Endothelial cell (in vitro differentiated cells): ENCODE measurements around the gene STH. TPM values are rescaled to one million over a fixed set of nuclear protein-coding genes. Genes with fewer than 3 reads are reported as not detected.

Source experiments
- DNase-seq: peaks from one replicate; pipeline ENCODE4 v3.0.0; 2021; ENCODE audit warnings: low spot score
- H3K27ac Mint-ChIP-seq: one replicate; pipeline ENCODE4 v1.8.0; 2021; ENCODE audit warnings: mixed read lengths, inconsistent platforms; ENCODE audit not compliant: unreplicated experiment
- H3K27me3 Mint-ChIP-seq: one replicate; pipeline ENCODE4 v1.8.0; 2021; ENCODE audit warnings: mild to moderate bottlenecking, moderate library complexity, mixed read lengths, inconsistent platforms; ENCODE audit not compliant: unreplicated experiment
- H3K36me3 Mint-ChIP-seq: one replicate; pipeline ENCODE4 v1.8.0; 2021; ENCODE audit warnings: mild to moderate bottlenecking, low read depth, mixed read lengths, inconsistent platforms; ENCODE audit not compliant: unreplicated experiment
- H3K4me1 Mint-ChIP-seq: one replicate; pipeline ENCODE4 v1.8.0; 2021; ENCODE audit warnings: mild to moderate bottlenecking, mixed read lengths, inconsistent platforms; ENCODE audit not compliant: unreplicated experiment
- H3K4me3 Mint-ChIP-seq: one replicate; pipeline ENCODE4 v1.8.0; 2021; ENCODE audit warnings: mild to moderate bottlenecking, mixed read lengths, inconsistent platforms; ENCODE audit not compliant: unreplicated experiment
- H3K9me3 Mint-ChIP-seq: one replicate; pipeline ENCODE4 v1.8.0; 2021; ENCODE audit warnings: mixed read lengths, inconsistent platforms; ENCODE audit not compliant: unreplicated experiment
- CTCF ChIP-seq: fragments of 200-600 bp; sonication (generic); IDR thresholded peaks from one replicate; pipeline ENCODE4 v1.5.0; 2021; ENCODE audit warnings: antibody characterized with exemption; ENCODE audit not compliant: unreplicated experiment
- total RNA-seq: library from RNA; stranded (reverse); fragmentation: NEBNext Ultra II Directional; extraction: Animal tissue kit (Norgen Biotek cat#: 25700); gene quantifications from one replicate; pipeline ENCODE4 v1.2.1, GENCODE V29; 2021; ENCODE audit not compliant: unreplicated experiment

STH gene
- total RNA-seq, 1 donor from 2014 or later = not detected

- Mint-ChIP-seq H3K4me1 (peaks cover 32% of the 10 kb centered on the region), H3K27ac (peak overlapping the region; percentile 44), H3K36me3 (peaks cover 27% of the 10 kb centered on the region)
These were observed 45.9 kb downstream of the STH start for GRCh38 chr17:46044989-46045388.

DNA sequence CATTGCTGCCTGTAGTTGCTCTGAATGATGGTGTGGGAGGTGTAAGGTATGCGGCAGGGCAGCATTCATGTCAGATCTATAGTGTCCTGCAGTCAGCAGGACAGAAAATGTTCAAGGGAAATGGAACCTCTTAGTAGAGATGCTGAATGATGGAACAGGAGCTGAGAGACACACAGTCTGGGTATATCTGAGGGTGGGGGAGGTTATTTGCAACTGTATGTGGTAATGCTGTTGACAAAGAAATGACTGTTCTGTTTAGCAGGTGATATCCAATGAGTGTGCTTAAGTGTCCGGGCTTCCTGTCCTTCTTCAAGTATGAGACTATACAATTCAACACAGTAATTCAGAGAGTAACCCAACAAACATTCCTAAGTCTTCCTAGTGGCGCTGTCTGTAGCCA is 46.6 kb downstream of the STH start:
- no peak for TF ChIP-seq CTCF
- peaks cover 32% of the 10 kb centered on the region for H3K36me3 Mint-ChIP-seq
- H3K4me3 Mint-ChIP-seq = peak overlapping the region; percentile 66
- peaks cover 32% of the 10 kb centered on the region for H3K4me1 Mint-ChIP-seq
- H3K9me3 Mint-ChIP-seq = no peaks in the 10 kb centered on the region
- peaks cover 17% of the 10 kb centered on the region for H3K27me3 Mint-ChIP-seq
- peak overlapping the region; percentile 27 for H3K27ac Mint-ChIP-seq
- DNase-seq = no peak

More at GRCh38 chr17:46044989-46045388, 45.9 kb downstream of the STH start:
- no peak for TF ChIP-seq CTCF
- no peak overlapping the region for H3K4me3 Mint-ChIP-seq
- H3K27me3 Mint-ChIP-seq = peaks cover 16% of the 10 kb centered on the region
- H3K9me3 Mint-ChIP-seq = no peaks in the 10 kb centered on the region
- DNase-seq = no peak

DNA sequence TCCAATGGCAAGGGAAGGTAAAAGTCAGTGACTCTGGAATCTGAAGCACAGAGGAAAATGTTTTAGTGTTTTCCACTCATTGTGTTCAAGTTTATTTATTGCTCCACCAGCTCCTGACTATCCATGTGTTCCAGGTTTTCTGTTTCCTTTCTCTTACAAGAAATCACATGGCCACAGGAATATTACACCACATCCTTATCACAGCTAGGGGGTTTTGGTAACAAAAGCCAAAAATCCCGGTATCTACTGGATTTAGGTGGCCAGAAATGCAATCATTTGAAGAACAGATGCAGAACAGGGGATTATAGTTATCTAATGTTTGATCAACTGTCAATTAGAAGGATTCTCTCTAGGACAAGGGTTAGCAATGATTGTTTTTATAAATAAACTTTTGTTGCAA is 47.9 kb downstream of the STH start:
- H3K36me3 Mint-ChIP-seq = peaks cover 40% of the 10 kb centered on the region
- no peak overlapping the region for H3K27ac Mint-ChIP-seq
- no peaks in the 10 kb centered on the region for H3K9me3 Mint-ChIP-seq
- peaks cover 32% of the 10 kb centered on the region for H3K4me1 Mint-ChIP-seq
- no peak for DNase-seq
- H3K27me3 Mint-ChIP-seq = peaks cover 16% of the 10 kb centered on the region
- H3K4me3 Mint-ChIP-seq = no peak overlapping the region
- peak; percentile 53 for TF ChIP-seq CTCF

GRCh38 chr17:46047398-46047797 is 48.3 kb downstream of the STH start:
- Mint-ChIP-seq H3K4me1 (peaks cover 32% of the 10 kb centered on the region), H3K27ac (no peak overlapping the region), H3K27me3 (peaks cover 16% of the 10 kb centered on the region), H3K36me3 (peaks cover 36% of the 10 kb centered on the region), H3K4me3 (no peak overlapping the region), H3K9me3 (no peaks in the 10 kb centered on the region)
- no peak for DNase-seq
- TF ChIP-seq CTCF = peak; percentile 5

DNA sequence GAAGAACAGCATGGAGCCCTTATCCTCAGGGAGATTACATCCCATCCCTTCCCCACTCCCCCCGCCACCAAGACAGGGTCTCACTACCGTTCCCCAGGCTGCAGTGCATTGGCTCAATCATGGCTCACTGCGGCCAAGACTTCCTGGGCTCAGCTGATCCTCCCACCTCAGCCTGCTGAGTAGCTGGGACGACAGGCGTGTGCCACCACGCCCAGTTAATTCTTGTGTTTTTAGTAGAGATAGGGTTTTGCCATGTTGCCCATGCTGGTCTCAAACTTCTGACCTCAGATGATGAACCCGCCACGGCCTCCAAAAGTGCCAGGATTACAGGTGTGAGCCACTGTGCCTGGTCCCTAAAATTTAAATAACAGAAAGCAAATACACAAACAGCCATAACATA is 48.8 kb downstream of the STH start:
- Mint-ChIP-seq H3K27ac (no peak overlapping the region), H3K27me3 (peaks cover 16% of the 10 kb centered on the region), H3K4me1 (peaks cover 32% of the 10 kb centered on the region), H3K9me3 (no peaks in the 10 kb centered on the region), H3K36me3 (peaks cover 36% of the 10 kb centered on the region), H3K4me3 (no peak overlapping the region)
- DNase-seq = no peak
- no peak for TF ChIP-seq CTCF

Other genes with a start within 250 kb of the STH start
- gene CRHR1, start 214.9 kb upstream of the STH start, total RNA-seq = not detected
- not detected for gene SPPL2C, start 154.4 kb upstream of the STH start, total RNA-seq
- gene MAPT, start 104.7 kb upstream of the STH start, total RNA-seq = 0.28 TPM
- 154 TPM for gene KANSL1, start 194.2 kb downstream of the STH start, total RNA-seq